Measurements from ENCODE around the gene NACC2. TPM values are rescaled to one million over a fixed set of nuclear protein-coding genes. Genes with fewer than 3 reads are reported as not detected.

Gene NACC2
- total and polyA plus RNA-seq, 2 experiments from 2014 or later: 3.8 to 20.8 TPM

GRCh38 chr9:136115641-136116359, 20.7 kb upstream of the NACC2 start:
- Mint-ChIP-seq H3K27me3 (ENCODE audit: insufficient read depth, low read depth, poor library complexity) (peaks cover 7% of the 10 kb centered on the region), H3K27ac (no peak overlapping the region), H3K4me3 (no peak overlapping the region), H3K9me3 (no peaks in the 10 kb centered on the region), H3K36me3 (ENCODE audit: low read depth) (peaks cover 11% of the 10 kb centered on the region; the same call in 2 of the 3 replicates), H3K4me1 (peaks cover 6% of the 10 kb centered on the region)
- H2AFZ ChIP-seq: no peak overlapping the region
- no peak overlapping the region for H3K27ac ChIP-seq (ENCODE audit: low read depth)
- ATAC-seq (no peak), DNase-seq (ENCODE audit: low spot score) (no peak)
- no peaks in the 10 kb centered on the region for H3K27me3 ChIP-seq (ENCODE audit: insufficient read depth)
- H3K36me3 ChIP-seq (ENCODE audit: insufficient read depth): no peaks in the 10 kb centered on the region
- no peaks in the 10 kb centered on the region; the same call in 1 of the 2 replicates for H3K79me2 ChIP-seq (replicated peaks; ENCODE audit: insufficient read depth)
- no peaks in the 10 kb centered on the region for H3K9me2 ChIP-seq (ENCODE audit: insufficient read depth)
- H3K4me3 ChIP-seq: no peak overlapping the region
- H3K4me2 ChIP-seq: no peak overlapping the region
- TF ChIP-seq CREB1 (CRISPR knock-in tag; IDR thresholded peaks at IDR 0.05; ENCODE audit: low read depth) (no peak), STAT1 (IDR thresholded peaks at IDR 0.05; ENCODE audit: unreplicated experiment) (no peak), ETS1 (IDR thresholded peaks at IDR 0.05) (no peak), EZH2 (IDR thresholded peaks at IDR 0.05; ENCODE audit: low read depth, unreplicated experiment) (no peak), REST (IDR thresholded peaks at IDR 0.05; ENCODE audit: unreplicated experiment) (no peak), EZH2phosphoT487 (IDR thresholded peaks at IDR 0.05; ENCODE audit: unreplicated experiment) (no peak), POLR2AphosphoS5 (IDR thresholded peaks at IDR 0.05; ENCODE audit: low read depth) (no peak), ZNF114 (CRISPR knock-in tag; IDR thresholded peaks at IDR 0.05) (no peak), JUNB (IDR thresholded peaks at IDR 0.05; ENCODE audit: unreplicated experiment) (no peak)
- no peaks in the 10 kb centered on the region; the same call in 1 of the 2 replicates for H4K20me1 ChIP-seq (replicated peaks; ENCODE audit: insufficient read depth)
- H3F3A ChIP-seq (replicated peaks; ENCODE audit: low read depth): peaks cover 16% of the 10 kb centered on the region; the same call in 1 of the 2 replicates
- H3K4me1 ChIP-seq (ENCODE audit: insufficient read depth): peaks cover 10% of the 10 kb centered on the region; the same call in 1 of the 2 replicates

- ATAC-seq (no peak), DNase-seq (ENCODE audit: low spot score) (no peak)
- H3K36me3 ChIP-seq (ENCODE audit: insufficient read depth): no peaks in the 10 kb centered on the region
- no peak overlapping the region for H3K4me3 ChIP-seq
- no peak overlapping the region for H3K4me2 ChIP-seq
- no peaks in the 10 kb centered on the region for H3K27me3 ChIP-seq (ENCODE audit: insufficient read depth)
- H3K9me2 ChIP-seq (ENCODE audit: insufficient read depth): no peaks in the 10 kb centered on the region
- no peak overlapping the region for H3K27ac Mint-ChIP-seq
- H3K4me3 Mint-ChIP-seq: no peak overlapping the region
- H3K36me3 Mint-ChIP-seq (ENCODE audit: low read depth): peaks cover 11% of the 10 kb centered on the region; the same call in 2 of the 3 replicates
- no peaks in the 10 kb centered on the region; the same call in 1 of the 2 replicates for H4K20me1 ChIP-seq (replicated peaks; ENCODE audit: insufficient read depth)
- no peaks in the 10 kb centered on the region for H3K9me3 Mint-ChIP-seq
- H3K79me2 ChIP-seq (replicated peaks; ENCODE audit: insufficient read depth): no peaks in the 10 kb centered on the region; the same call in 1 of the 2 replicates
- peaks cover 11% of the 10 kb centered on the region for H3K27me3 Mint-ChIP-seq (ENCODE audit: insufficient read depth, low read depth, poor library complexity)
- H3F3A ChIP-seq (replicated peaks; ENCODE audit: low read depth): peaks cover 16% of the 10 kb centered on the region; the same call in 1 of the 2 replicates
- H3K4me1 ChIP-seq (ENCODE audit: insufficient read depth): peaks cover 16% of the 10 kb centered on the region
- no peak overlapping the region for H3K27ac ChIP-seq (ENCODE audit: low read depth)
- no peak overlapping the region for H2AFZ ChIP-seq
- peaks cover 10% of the 10 kb centered on the region for H3K4me1 Mint-ChIP-seq
- no peak for TF ChIP-seq REST (IDR thresholded peaks at IDR 0.05; ENCODE audit: unreplicated experiment)
- TF ChIP-seq CREB1 (CRISPR knock-in tag; IDR thresholded peaks at IDR 0.05; ENCODE audit: low read depth): no peak
- TF ChIP-seq JUNB (IDR thresholded peaks at IDR 0.05; ENCODE audit: unreplicated experiment): no peak
- TF ChIP-seq POLR2AphosphoS5 (IDR thresholded peaks at IDR 0.05; ENCODE audit: low read depth): no peak
- TF ChIP-seq NANOG (IDR thresholded peaks at IDR 0.05; ENCODE audit: borderline replicate concordance): no peak
- TF ChIP-seq ZNF331 (CRISPR knock-in tag; IDR thresholded peaks at IDR 0.05; ENCODE audit: low read depth): no peak
- TF ChIP-seq ETS1 (IDR thresholded peaks at IDR 0.05): no peak
These were observed 20.1 kb upstream of the NACC2 start for GRCh38 chr9:136115206-136115605.
